Lower lobe of right lung (tissue), 2 donors: Measurements from ENCODE around the gene FOXK1. TPM values are rescaled to one million over a fixed set of nuclear protein-coding genes. Genes with fewer than 3 reads are reported as not detected.

Experiments used
- ATAC-seq, 2 donors: fragments of 200-7000 bp; cut with Tn5 transposase; one replicate each; pipeline ENCODE4 v1.9.1; 2020 to 2022; ENCODE audit warnings: mild to moderate bottlenecking in 2 of 2, moderate library complexity in 2 of 2
- DNase-seq: peaks from one replicate; pipeline ENCODE4 v3.0.0-alpha.2; 2020
- H3K27ac ChIP-seq: fragments of 200-600 bp; one replicate; pipeline ENCODE4 v1.8.0; 2022
- H3K27me3 ChIP-seq: fragments of 200-600 bp; one replicate; pipeline ENCODE4 v1.8.0; 2022; ENCODE audit warnings: low read depth
- H3K36me3 ChIP-seq: fragments of 200-600 bp; one replicate; pipeline ENCODE4 v1.8.0; 2022; ENCODE audit warnings: mild to moderate bottlenecking
- H3K4me1 ChIP-seq: fragments of 200-600 bp; one replicate; pipeline ENCODE4 v1.8.0; 2022
- H3K4me3 ChIP-seq: fragments of 200-600 bp; one replicate; pipeline ENCODE4 v1.8.0; 2022; ENCODE audit warnings: mild to moderate bottlenecking
- H3K9me3 ChIP-seq: fragments of 200-600 bp; one replicate; pipeline ENCODE4 v1.8.0; 2022
- CTCF ChIP-seq: fragments of 200-600 bp; IDR thresholded peaks from one replicate; pipeline ENCODE4 v1.8.0; 2022; ENCODE audit warnings: antibody characterized with exemption, mild to moderate bottlenecking
- intact Hi-C: fragments of 100-400 bp; cut with DNase I; formaldehyde crosslinking; loops from one replicate; pipeline ENCODE4 v1.11.0; 2022
- long read RNA-seq: library from polyadenylated mRNA; unstranded; transcript quantifications from one replicate; pipeline ENCODE4 v2.0.0, GENCODE V29; 2021
- total RNA-seq: library from RNA; stranded (reverse); fragmentation: NEBNext Ultra II Directional; extraction: Animal tissue kit (Norgen Biotek cat#: 25700); gene quantifications from one replicate; pipeline ENCODE4 v1.2.1, GENCODE V29; 2021
- donor health status: DM: no; HTN: yes; CAD: no; lungs with severe emphysema.

Gene FOXK1
- total RNA-seq: 28.8 TPM
- long read RNA-seq, full-length matches to known transcripts: 1 of 44 reads
- long read RNA-seq, partial matches to known transcripts: 15 of 44 reads
- long read RNA-seq, other reads (novel, unspliced or antisense): 28 of 44 reads

GRCh38 chr7:4681886-4682620, at the start of gene FOXK1:
TSS of gene FOXK1 (plus strand) at chr7:4682295. CDS start at chr7:4682309, 14 bp downstream.
- DNase-seq (peak; percentile 85), ATAC-seq (peak; percentile 90 to 95)
- no peak for TF ChIP-seq CTCF

GRCh38 chr7:4633012-4633411, 49.1 kb upstream of the FOXK1 start:
- no peak for TF ChIP-seq CTCF
- DNase-seq (no peak), ATAC-seq (no peak)
- no peak overlapping the region for H3K4me3 ChIP-seq
- H3K27me3 ChIP-seq: no peaks in the 10 kb centered on the region
- H3K9me3 ChIP-seq: no peaks in the 10 kb centered on the region
- intact Hi-C loops: no loop called here
- H3K4me1 ChIP-seq: peaks cover 14% of the 10 kb centered on the region
- H3K27ac ChIP-seq: no peak overlapping the region
- no peaks in the 10 kb centered on the region for H3K36me3 ChIP-seq

More at GRCh38 chr7:4681886-4682620, at the start of gene FOXK1:
- no peaks in the 10 kb centered on the region for H3K36me3 ChIP-seq
- intact Hi-C loops: no loop called here
- H3K9me3 ChIP-seq: no peaks in the 10 kb centered on the region
- no peaks in the 10 kb centered on the region for H3K27me3 ChIP-seq
- peak within 1 kb of the TSS; percentile 89 for H3K27ac ChIP-seq
- H3K4me1 ChIP-seq: peaks cover 32% of the 10 kb centered on the region
- H3K4me3 ChIP-seq: peak within 1 kb of the TSS; percentile 88

- no peaks in the 10 kb centered on the region for H3K27me3 ChIP-seq
- no peaks in the 10 kb centered on the region for H3K9me3 ChIP-seq
- TF ChIP-seq CTCF: no peak
- H3K4me1 ChIP-seq: peaks cover 14% of the 10 kb centered on the region
- no peak overlapping the region for H3K27ac ChIP-seq
- DNase-seq: no peak
- intact Hi-C loops: no loop called here
- no peak overlapping the region for H3K4me3 ChIP-seq
- H3K36me3 ChIP-seq: no peaks in the 10 kb centered on the region
- ATAC-seq: no peak
Measured at GRCh38 chr7:4634166-4634565, 47.9 kb upstream of the FOXK1 start.

- Histone ChIP-seq H3K4me3 (no peak overlapping the region), H3K27ac (no peak overlapping the region), H3K4me1 (peaks cover 14% of the 10 kb centered on the region), H3K27me3 (no peaks in the 10 kb centered on the region), H3K36me3 (no peaks in the 10 kb centered on the region), H3K9me3 (no peaks in the 10 kb centered on the region)
- intact Hi-C loops: no loop called here
- no peak for TF ChIP-seq CTCF
- no peak for ATAC-seq
- DNase-seq: no peak
Measured at GRCh38 chr7:4638781-4639575, 43.1 kb upstream of the FOXK1 start.

- Histone ChIP-seq H3K9me3 (no peaks in the 10 kb centered on the region), H3K27ac (peak overlapping the region; percentile 91), H3K36me3 (no peaks in the 10 kb centered on the region), H3K27me3 (no peaks in the 10 kb centered on the region), H3K4me1 (peaks cover 14% of the 10 kb centered on the region), H3K4me3 (peak overlapping the region; percentile 64)
- no peak for TF ChIP-seq CTCF
- intact Hi-C loops: no loop called here
- DNase-seq: no peak
- no peak for ATAC-seq
Measured at GRCh38 chr7:4641091-4641666, 40.9 kb upstream of the FOXK1 start.
